Raji (cell line): Measurements from ENCODE around the gene RPL38.

Experiments used
- POLR2A ChIP-seq: IDR thresholded peaks from 2 replicates; pipeline ENCODE4 v1.6.1; 2011; ENCODE audit warnings: low read depth, low read length, control low read depth; ENCODE audit not compliant: insufficient read depth

Gene RPL38

DNA sequence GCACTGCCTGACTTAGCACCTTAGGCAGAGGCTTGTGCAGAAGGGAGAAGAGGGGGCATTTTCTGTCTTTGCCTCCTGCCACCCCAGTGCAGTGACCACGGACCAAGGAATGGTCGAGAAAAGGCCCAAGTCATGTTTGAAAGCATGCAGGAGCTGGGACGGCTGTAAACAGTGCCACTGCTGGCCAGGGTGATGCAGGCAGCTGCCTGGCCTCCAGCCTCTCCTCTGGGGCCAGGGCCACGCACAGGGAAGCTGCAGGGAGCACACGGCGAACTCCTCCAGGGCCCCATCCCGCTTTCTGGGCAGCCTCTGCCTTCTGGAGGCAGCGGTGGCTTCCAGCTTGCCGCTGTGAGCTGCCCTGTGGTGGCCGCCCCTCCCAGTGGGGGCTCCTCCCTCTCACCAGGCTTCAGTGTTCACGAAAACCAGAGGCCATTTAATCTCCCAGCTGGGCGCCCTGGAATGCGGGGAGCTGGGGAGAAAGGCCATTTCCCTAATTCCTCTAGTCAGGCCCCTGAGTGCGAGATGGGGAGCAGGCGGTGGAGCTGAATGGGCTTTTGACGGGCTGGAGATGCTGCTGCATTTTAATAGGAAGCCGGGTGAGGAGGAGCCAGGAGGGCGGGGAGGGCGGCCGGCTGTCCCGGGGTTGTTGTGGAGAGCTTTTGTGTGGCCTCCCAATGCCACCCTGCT, 41.8 kb downstream of the RPL38 start:
- no peak for TF ChIP-seq POLR2A

DNA sequence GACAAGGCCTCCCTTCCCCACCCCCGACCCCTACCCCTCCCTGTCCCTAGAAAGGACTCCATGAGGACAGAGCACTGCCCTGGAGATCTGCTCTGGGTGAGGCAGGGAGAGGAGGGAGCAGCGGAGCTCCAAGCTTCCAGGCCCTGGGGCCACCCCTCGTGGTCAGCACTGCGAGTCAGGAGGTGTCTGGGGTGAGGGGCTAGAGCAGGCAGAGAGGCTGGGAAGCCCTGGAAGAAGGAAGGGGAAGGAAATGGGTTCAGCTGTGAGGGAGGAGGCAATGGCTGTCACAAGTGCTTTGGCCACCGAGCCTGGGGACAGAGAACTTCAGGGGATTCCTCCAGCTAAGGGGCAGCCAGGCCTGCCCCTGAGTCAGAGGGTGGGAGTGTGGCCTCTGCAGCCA, 42.4 kb downstream of the RPL38 start:
- TF ChIP-seq POLR2A, result no peak

DNA sequence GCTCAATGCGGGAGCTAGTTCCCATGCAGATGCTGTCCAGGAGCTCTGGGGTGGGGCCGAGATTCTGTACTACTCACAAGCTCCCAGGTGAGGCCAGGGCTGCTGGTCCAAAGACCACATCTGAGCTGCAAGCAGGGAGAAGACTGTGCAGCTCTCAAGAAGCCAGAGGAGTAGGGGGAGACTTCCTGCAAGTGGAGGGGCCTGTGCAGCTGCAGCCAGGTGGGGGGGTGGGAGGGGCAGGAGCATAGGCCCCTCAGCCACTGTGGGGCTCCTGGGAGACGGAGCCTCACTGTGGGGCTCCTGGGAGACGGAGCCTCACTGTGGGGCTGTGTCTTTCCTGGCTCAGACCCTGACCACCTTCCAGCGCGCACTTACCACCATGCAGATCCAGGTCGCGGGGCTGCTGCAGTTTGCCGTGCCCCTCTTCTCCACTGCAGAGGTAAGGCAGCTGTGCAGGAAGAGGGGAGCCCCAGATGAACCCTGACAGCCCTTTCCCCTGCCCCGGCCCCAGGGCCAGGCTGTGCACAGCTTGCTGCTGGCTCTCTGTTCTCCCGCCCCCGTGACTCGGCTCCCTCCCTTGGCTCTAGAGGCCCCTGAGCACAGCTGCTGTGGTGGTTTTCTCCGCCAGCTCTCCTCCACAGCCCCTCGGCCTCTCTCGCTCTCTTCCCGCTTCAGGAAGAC, 46.3 kb downstream of the RPL38 start:
- no peak for TF ChIP-seq POLR2A

DNA sequence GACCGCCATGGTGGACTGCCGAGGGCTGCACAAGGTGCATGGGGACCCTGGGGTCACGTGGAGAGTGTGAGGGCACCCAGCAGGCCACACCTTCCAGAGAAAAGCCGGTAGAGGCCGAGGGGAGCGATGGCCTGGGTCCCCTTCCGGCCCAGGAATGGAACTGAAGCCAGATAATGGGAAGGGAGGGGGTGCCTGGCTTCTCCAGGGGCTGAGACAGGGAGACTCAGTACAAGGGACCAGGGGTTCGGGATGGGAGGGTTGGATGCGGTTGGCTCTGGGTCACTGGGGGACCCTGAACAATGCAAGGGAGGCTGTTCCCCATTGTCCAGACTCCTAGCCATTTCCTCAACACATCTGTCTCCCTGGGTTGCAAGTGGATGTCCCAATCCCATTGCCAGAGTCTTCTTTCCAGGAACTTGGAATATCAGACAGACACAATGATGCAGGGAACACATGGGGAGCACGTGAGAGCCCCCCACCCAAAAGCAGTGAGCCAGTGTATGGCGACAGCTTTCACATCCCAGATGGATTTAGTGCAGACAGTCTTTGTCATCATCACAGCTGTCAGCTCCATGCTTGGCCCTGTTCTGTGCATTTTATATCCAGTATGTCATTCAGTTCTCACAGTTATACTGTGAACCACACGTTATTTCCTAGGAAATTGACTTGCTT, 47.0 kb downstream of the RPL38 start:
- no peak for TF ChIP-seq POLR2A

DNA sequence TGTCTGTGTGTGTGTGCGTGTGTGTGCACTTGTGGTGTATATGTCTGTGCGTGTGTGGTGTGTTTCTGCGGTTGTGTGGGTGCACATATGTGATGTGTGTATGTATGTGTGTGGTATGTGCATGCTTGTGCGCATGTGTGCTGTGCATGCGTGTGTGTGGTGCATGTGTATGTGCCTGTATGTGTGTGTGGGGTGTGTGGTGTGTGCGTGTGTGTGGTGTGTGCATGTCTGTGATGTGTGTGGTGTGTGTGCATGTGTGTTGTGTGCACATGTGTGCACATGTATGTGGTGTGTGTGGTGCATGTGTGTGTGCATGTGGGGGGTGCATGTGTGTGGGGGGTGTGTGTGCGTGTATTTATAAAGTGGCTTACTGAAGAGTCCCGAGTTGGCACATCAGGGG, 47.6 kb downstream of the RPL38 start:
- no peak for TF ChIP-seq POLR2A

DNA sequence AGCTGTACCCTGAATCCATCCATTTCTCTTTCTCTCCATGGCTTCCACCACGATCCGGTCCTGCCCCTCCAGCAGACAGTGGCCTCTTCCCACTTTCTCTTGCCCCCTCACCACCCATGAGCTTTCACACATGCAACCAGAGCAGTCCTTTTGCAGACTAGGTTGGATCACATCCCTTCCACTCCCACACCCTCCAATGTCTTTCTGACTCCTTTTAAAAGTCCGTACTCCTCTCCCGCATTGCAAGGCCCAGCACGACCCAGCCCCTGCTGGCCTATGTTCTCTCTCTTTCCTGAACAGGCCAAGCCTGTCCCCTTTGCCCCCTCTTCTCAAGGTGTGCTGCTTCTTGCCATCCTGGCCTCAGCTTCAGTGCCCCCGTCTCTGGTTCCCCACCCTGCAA, 48.1 kb downstream of the RPL38 start:
- no peak for TF ChIP-seq POLR2A

DNA sequence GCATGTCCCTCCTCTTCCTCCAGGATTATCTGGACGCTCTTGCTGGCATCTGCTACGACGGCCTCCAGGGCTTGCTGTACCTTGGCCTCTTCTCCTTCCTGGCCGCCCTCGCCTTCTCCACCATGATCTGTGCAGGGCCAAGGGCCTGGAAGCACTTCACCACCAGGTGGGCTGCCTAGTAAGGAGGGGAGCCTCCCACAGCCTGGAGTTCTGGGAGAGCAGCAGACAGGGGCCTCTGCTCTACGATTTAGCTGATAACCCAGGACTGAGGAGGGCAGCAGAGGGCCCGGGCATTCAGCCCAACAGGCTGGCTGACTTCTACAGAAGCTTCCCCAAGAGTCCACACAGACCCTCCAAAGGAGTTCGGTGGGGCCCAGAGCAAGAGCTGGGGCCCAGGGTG, 48.7 kb downstream of the RPL38 start:
- no peak for TF ChIP-seq POLR2A

DNA sequence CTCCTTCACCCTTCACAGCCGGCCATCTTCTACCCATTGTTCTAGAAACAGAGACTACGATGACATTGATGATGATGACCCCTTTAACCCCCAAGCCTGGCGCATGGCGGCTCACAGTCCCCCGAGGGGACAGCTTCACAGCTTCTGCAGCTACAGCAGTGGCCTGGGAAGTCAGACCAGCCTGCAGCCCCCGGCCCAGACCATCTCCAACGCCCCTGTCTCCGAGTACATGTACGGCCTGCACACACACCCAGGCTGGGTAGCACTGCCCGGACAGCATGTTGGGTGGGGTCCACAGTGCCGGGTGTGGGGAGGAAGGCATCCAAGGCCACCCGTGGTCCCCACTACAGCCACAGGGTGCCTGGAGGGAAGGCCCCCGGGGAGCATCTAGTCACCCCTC, 49.6 kb downstream of the RPL38 start:
- TF ChIP-seq POLR2A, result no peak

DNA sequence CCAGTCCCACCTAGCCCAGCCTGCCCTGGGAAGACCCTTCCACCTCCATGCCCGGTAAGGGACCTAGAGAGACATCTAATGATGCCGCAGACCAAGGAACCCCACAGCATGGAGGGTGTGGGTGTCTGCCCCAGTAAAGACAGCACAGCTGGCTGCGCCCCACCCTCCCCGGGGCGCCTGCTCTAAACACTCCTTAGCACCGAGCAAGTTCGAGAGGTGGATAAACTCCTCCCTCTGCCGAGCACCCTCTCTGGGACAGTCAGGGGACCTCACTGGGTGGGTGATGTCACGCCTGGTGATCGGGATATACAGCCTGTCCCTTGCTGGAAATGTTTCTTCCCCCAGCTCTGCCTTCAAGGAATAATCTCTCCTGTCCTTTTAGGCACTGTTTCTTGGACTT, 53.8 kb downstream of the RPL38 start:
- no peak for TF ChIP-seq POLR2A

DNA sequence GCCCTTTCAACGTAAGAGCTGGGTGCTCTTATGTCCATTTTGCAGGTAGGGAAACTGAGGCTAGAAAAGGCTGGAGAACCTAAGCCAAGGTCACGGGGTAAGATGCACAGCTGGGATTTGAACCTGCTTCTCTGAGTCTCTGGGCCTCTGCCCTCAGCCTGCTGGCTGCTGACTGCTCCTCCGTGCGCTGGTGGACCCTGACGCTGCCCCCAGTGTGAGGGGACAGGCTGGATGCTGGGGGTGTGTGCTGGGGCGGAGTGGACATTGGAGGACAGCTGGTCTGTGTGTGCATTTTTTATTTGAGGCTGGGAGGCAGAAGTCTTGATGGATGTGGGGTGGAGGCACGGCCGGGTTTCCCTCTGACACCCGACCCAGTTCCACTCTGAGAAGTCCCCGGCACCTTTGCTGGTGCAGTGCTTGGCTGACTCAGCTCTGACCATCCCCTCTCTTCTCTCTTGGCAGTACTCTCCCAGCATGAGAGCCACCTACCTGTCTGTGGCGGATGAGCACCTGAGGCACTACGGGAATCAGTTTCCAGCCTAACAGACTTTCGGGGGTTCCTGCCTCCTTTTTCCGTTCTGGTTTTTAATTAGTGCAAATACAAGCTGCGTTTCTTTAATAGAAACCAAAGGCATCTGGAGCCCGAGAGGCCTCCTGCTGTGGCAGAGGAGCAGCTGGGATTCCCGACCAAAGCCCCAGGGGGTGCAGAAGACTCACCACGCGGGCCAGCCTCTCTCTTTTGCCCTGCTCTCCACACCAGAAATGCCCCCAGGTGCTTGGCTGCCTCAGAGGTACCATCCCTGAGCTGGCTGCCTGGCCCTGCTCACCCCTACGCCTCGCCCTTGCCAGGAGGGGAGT, 56.4 kb downstream of the RPL38 start:
- no peak for TF ChIP-seq POLR2A
